ENCODE measurements around the gene UNC13B. TPM values are rescaled to one million over a fixed set of nuclear protein-coding genes. Genes with fewer than 3 reads are reported as not detected.

Gene UNC13B
- total and polyA plus RNA-seq, 2 experiments from 2014 or later, result 7.1 to 24.3 TPM

- no peak overlapping the region for H3K4me3 ChIP-seq
- H3K27ac ChIP-seq, result no peak overlapping the region
- H3K9me3 ChIP-seq (ENCODE audit: low read depth), result no peaks in the 10 kb centered on the region
- no peak overlapping the region for H2AFZ ChIP-seq
- 93% methylated on average over 1 of the region's 1 CpG for WGBS (ENCODE audit: low lambda C conversion rate, missing lambda C conversion rate)
- H3K9me2 ChIP-seq (replicated peaks; ENCODE audit: insufficient read depth), result no peaks in the 10 kb centered on the region
- H3K27me3 ChIP-seq, result no peaks in the 10 kb centered on the region
- no peak overlapping the region for H3K4me2 ChIP-seq
- TF ChIP-seq EZH2 (IDR thresholded peaks at IDR 0.05; ENCODE audit: borderline replicate concordance) (no peak), CTCF (IDR thresholded peaks at IDR 0.05; ENCODE audit: poor library complexity) (no peak), EZH2phosphoT487 (IDR thresholded peaks at IDR 0.05; ENCODE audit: low read depth, severe bottlenecking, unreplicated experiment) (no peak)
- H4K20me1 ChIP-seq (ENCODE audit: insufficient read depth, poor library complexity, severe bottlenecking), result no peaks in the 10 kb centered on the region
- no peak for DNase-seq (ENCODE audit: low spot score)
- no peaks in the 10 kb centered on the region for H3K4me1 ChIP-seq (ENCODE audit: insufficient read depth)
- H3K36me3 ChIP-seq (replicated peaks; ENCODE audit: insufficient read depth, low read depth), result no peaks in the 10 kb centered on the region
- no peaks in the 10 kb centered on the region for H3K79me2 ChIP-seq
Observed at GRCh38 chr9:35397923-35398322, 236.1 kb downstream of the UNC13B start.

GRCh38 chr9:35398651-35399335 lies 237.0 kb downstream of the UNC13B start:
- TF ChIP-seq EZH2phosphoT487 (IDR thresholded peaks at IDR 0.05; ENCODE audit: low read depth, severe bottlenecking, unreplicated experiment) (no peak), EZH2 (IDR thresholded peaks at IDR 0.05; ENCODE audit: borderline replicate concordance) (no peak), CTCF (IDR thresholded peaks at IDR 0.05; ENCODE audit: poor library complexity) (no peak)
- no peaks in the 10 kb centered on the region for H3K4me1 ChIP-seq (ENCODE audit: insufficient read depth)
- H3K36me3 ChIP-seq (replicated peaks; ENCODE audit: insufficient read depth, low read depth), result no peaks in the 10 kb centered on the region
- no peaks in the 10 kb centered on the region for H4K20me1 ChIP-seq (ENCODE audit: insufficient read depth, poor library complexity, severe bottlenecking)
- H3K9me3 ChIP-seq (ENCODE audit: low read depth), result no peaks in the 10 kb centered on the region
- WGBS (ENCODE audit: low lambda C conversion rate, missing lambda C conversion rate), result 96% methylated on average over 16 of the region's 16 CpGs
- no peak overlapping the region for H3K4me2 ChIP-seq
- H2AFZ ChIP-seq, result no peak overlapping the region
- no peak for DNase-seq (ENCODE audit: low spot score)
- no peaks in the 10 kb centered on the region for H3K79me2 ChIP-seq
- no peak overlapping the region for H3K4me3 ChIP-seq
- H3K9me2 ChIP-seq (replicated peaks; ENCODE audit: insufficient read depth), result no peaks in the 10 kb centered on the region
- H3K27me3 ChIP-seq, result no peaks in the 10 kb centered on the region
- no peak overlapping the region for H3K27ac ChIP-seq

- H3K9me3 ChIP-seq (ENCODE audit: low read depth), result no peaks in the 10 kb centered on the region
- no peaks in the 10 kb centered on the region for H3K36me3 ChIP-seq (replicated peaks; ENCODE audit: insufficient read depth, low read depth)
- no peaks in the 10 kb centered on the region for H3K4me1 ChIP-seq (ENCODE audit: insufficient read depth)
- no peaks in the 10 kb centered on the region for H3K79me2 ChIP-seq
- no peak overlapping the region for H3K4me2 ChIP-seq
- H3K4me3 ChIP-seq, result no peak overlapping the region
- WGBS (ENCODE audit: low lambda C conversion rate, missing lambda C conversion rate), result 92% methylated on average over 3 of the region's 3 CpGs
- no peak for TF ChIP-seq EZH2phosphoT487 (IDR thresholded peaks at IDR 0.05; ENCODE audit: low read depth, severe bottlenecking, unreplicated experiment)
- TF ChIP-seq EZH2 (IDR thresholded peaks at IDR 0.05; ENCODE audit: borderline replicate concordance), result no peak
- no peak for TF ChIP-seq CTCF (IDR thresholded peaks at IDR 0.05; ENCODE audit: poor library complexity)
- H3K9me2 ChIP-seq (replicated peaks; ENCODE audit: insufficient read depth), result no peaks in the 10 kb centered on the region
- H4K20me1 ChIP-seq (ENCODE audit: insufficient read depth, poor library complexity, severe bottlenecking), result no peaks in the 10 kb centered on the region
- no peak for DNase-seq (ENCODE audit: low spot score)
- H3K27ac ChIP-seq, result no peak overlapping the region
- H2AFZ ChIP-seq, result no peak overlapping the region
- H3K27me3 ChIP-seq, result no peaks in the 10 kb centered on the region
Observed at GRCh38 chr9:35404865-35405264, 243.1 kb downstream of the UNC13B start.
